HG02938 (cell line): Measurements from ENCODE around the gene TYK2.

Experiments used
- ATAC-seq: cut with Tn5 transposase; IDR thresholded peaks from one replicate; pipeline ENCODE4 v1.9.1; 2021; ENCODE audit warnings: mild to moderate bottlenecking, moderate library complexity; ENCODE audit not compliant: unreplicated experiment

Gene TYK2

GRCh38 chr19:10317045-10317856 is 63.1 kb downstream of the TYK2 start:
- no peak for ATAC-seq

- ATAC-seq: no peak
Measured at GRCh38 chr19:10316229-10317044, 63.9 kb downstream of the TYK2 start.

DNA sequence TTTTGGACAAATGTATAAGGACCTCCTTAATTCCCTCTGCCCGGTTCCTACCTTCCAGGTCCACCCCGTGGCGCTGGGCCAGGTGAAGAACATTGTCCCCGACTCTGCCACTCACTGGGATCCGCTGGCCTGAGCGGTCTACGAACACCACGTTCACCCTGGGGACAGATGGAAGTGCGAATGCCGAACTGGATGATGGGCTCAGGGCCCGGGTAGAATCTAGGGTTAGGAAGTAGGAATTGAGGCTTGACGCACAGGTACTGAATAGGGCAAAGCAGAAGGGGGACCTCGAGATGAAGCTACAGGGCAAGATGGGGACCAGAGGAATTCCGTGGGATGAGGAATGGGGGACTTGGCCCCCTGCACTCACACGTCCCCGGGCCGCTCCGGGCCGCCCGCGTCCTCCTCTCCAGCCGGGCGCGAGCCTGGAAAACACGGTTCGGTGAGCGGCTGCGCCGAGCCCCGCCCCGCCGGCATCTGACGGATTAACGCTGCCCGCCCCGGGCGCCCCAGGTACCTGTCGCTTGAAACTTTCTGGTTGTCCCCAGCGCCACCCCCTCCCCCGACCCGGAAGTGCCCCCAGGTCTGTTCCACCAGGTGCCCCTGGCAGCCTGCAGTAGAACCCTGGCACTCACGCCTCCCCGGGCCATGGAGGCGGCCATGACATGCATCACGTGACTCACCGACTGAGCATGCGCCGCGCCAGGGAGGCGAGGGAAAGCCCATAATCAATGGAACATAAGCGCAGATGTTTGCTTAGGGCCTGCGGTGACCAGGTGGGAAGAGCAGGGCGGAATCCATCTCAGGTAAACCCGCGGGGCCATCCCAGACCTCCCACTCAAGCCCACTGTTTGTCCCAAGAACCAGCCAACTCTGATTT is 64.8 kb downstream of the TYK2 start, which contains the start of gene FDX2:
Gene FDX2, minus strand, starts transcription at position 681 of the 880 bp plus-strand sequence. Its CDS starts 19 bp downstream, at position 662.
- ATAC-seq: no peak

- ATAC-seq: no peak
Measured at GRCh38 chr19:10309423-10309822, 70.9 kb downstream of the TYK2 start, which contains the start of gene ZGLP1. TSS of gene ZGLP1 (minus strand) at chr19:10309815.

GRCh38 chr19:10306327-10306726 is 74.0 kb downstream of the TYK2 start:
- ATAC-seq: no peak

- ATAC-seq: no peak
Measured at GRCh38 chr19:10305139-10305806, 75.1 kb downstream of the TYK2 start.
